ENCODE measurements around the gene FOSB.
A peak's percentile ranks its signal among the peaks of the same experiment; 100 is the strongest.

The FOSB gene

GRCh38 chr19:45499196-45500180 is 31.7 kb downstream of the FOSB start:
- TF ChIP-seq EZH2 (IDR thresholded peaks at IDR 0.05) (no peak), FOXP2 (optimal IDR thresholded peaks at IDR 0.05; ENCODE audit: control extremely low read depth, extremely low read length, insufficient read depth) (no peak), POLR2AphosphoS5 (IDR thresholded peaks at IDR 0.05; ENCODE audit: borderline replicate concordance, low read depth, low read length) (no peak)
- Histone ChIP-seq H3K4me3 (peak overlapping the region; percentile 72), H3K36me3 (ENCODE audit: insufficient read depth, low read length) (no peaks in the 10 kb centered on the region), H3K9ac (ENCODE audit: insufficient read length) (no peak overlapping the region), H3K9me3 (ENCODE audit: low read depth, low read length) (no peaks in the 10 kb centered on the region), H3K27ac (no peak overlapping the region)
- DNase-seq (ENCODE audit: low read depth, low spot score) = peak; percentile 50

- H3K4me3 ChIP-seq = no peak overlapping the region
- H3K9ac ChIP-seq (ENCODE audit: insufficient read length) = no peak overlapping the region
- H3K36me3 ChIP-seq (ENCODE audit: insufficient read depth, low read length) = no peaks in the 10 kb centered on the region
- DNase-seq (ENCODE audit: low read depth, low spot score) = no peak
- H3K27ac ChIP-seq = no peak overlapping the region
- TF ChIP-seq EZH2 (IDR thresholded peaks at IDR 0.05) (no peak), FOXP2 (optimal IDR thresholded peaks at IDR 0.05; ENCODE audit: control extremely low read depth, extremely low read length, insufficient read depth) (no peak)
- no peaks in the 10 kb centered on the region for H3K9me3 ChIP-seq (ENCODE audit: low read depth, low read length)
Measured at GRCh38 chr19:45500918-45501729, 33.3 kb downstream of the FOSB start.

- TF ChIP-seq POLR2AphosphoS5 (IDR thresholded peaks at IDR 0.05; ENCODE audit: borderline replicate concordance, low read depth, low read length) (no peak), EZH2 (IDR thresholded peaks at IDR 0.05) (no peak), FOXP2 (optimal IDR thresholded peaks at IDR 0.05; ENCODE audit: control extremely low read depth, extremely low read length, insufficient read depth) (no peak)
- DNase-seq (ENCODE audit: low read depth, low spot score) = no peak
- Histone ChIP-seq H3K9ac (ENCODE audit: insufficient read length) (no peak overlapping the region), H3K27ac (no peak overlapping the region), H3K4me3 (no peak overlapping the region), H3K36me3 (ENCODE audit: insufficient read depth, low read length) (no peaks in the 10 kb centered on the region), H3K9me3 (ENCODE audit: low read depth, low read length) (no peaks in the 10 kb centered on the region)
Measured at GRCh38 chr19:45501730-45502014, 33.9 kb downstream of the FOSB start.

- TF ChIP-seq POLR2AphosphoS5 (IDR thresholded peaks at IDR 0.05; ENCODE audit: borderline replicate concordance, low read depth, low read length) (no peak), FOXP2 (optimal IDR thresholded peaks at IDR 0.05; ENCODE audit: control extremely low read depth, extremely low read length, insufficient read depth) (no peak), EZH2 (IDR thresholded peaks at IDR 0.05) (no peak)
- H3K36me3 ChIP-seq (ENCODE audit: insufficient read depth, low read length) = no peaks in the 10 kb centered on the region
- H3K4me3 ChIP-seq = no peak overlapping the region
- no peaks in the 10 kb centered on the region for H3K9me3 ChIP-seq (ENCODE audit: low read depth, low read length)
- no peak overlapping the region for H3K9ac ChIP-seq (ENCODE audit: insufficient read length)
- no peak for DNase-seq (ENCODE audit: low read depth, low spot score)
- H3K27ac ChIP-seq = no peak overlapping the region
Measured at GRCh38 chr19:45502111-45502510, 34.3 kb downstream of the FOSB start.

GRCh38 chr19:45503909-45504308 is 36.1 kb downstream of the FOSB start:
- no peaks in the 10 kb centered on the region for H3K36me3 ChIP-seq (ENCODE audit: insufficient read depth, low read length)
- H3K4me3 ChIP-seq = no peak overlapping the region
- H3K27ac ChIP-seq = no peak overlapping the region
- TF ChIP-seq FOXP2 (optimal IDR thresholded peaks at IDR 0.05; ENCODE audit: control extremely low read depth, extremely low read length, insufficient read depth) (no peak), POLR2AphosphoS5 (IDR thresholded peaks at IDR 0.05; ENCODE audit: borderline replicate concordance, low read depth, low read length) (no peak), EZH2 (IDR thresholded peaks at IDR 0.05) (no peak)
- DNase-seq (ENCODE audit: low read depth, low spot score) = no peak
- H3K9ac ChIP-seq (ENCODE audit: insufficient read length) = no peak overlapping the region
- H3K9me3 ChIP-seq (ENCODE audit: low read depth, low read length) = no peaks in the 10 kb centered on the region

- Histone ChIP-seq H3K9me3 (ENCODE audit: low read depth, low read length) (no peaks in the 10 kb centered on the region), H3K9ac (ENCODE audit: insufficient read length) (no peak overlapping the region), H3K27ac (no peak overlapping the region), H3K36me3 (ENCODE audit: insufficient read depth, low read length) (no peaks in the 10 kb centered on the region), H3K4me3 (no peak overlapping the region)
- TF ChIP-seq POLR2AphosphoS5 (IDR thresholded peaks at IDR 0.05; ENCODE audit: borderline replicate concordance, low read depth, low read length) (no peak), FOXP2 (optimal IDR thresholded peaks at IDR 0.05; ENCODE audit: control extremely low read depth, extremely low read length, insufficient read depth) (no peak), EZH2 (IDR thresholded peaks at IDR 0.05) (no peak)
- DNase-seq (ENCODE audit: low read depth, low spot score) = no peak
Measured at GRCh38 chr19:45505151-45505995, 37.6 kb downstream of the FOSB start.

- no peaks in the 10 kb centered on the region for H3K36me3 ChIP-seq (ENCODE audit: insufficient read depth, low read length)
- H3K9me3 ChIP-seq (ENCODE audit: low read depth, low read length) = no peaks in the 10 kb centered on the region
- H3K9ac ChIP-seq (ENCODE audit: insufficient read length) = no peak overlapping the region
- TF ChIP-seq POLR2AphosphoS5 (IDR thresholded peaks at IDR 0.05; ENCODE audit: borderline replicate concordance, low read depth, low read length) = no peak
- TF ChIP-seq EZH2 (IDR thresholded peaks at IDR 0.05) = no peak
- TF ChIP-seq FOXP2 (optimal IDR thresholded peaks at IDR 0.05; ENCODE audit: control extremely low read depth, extremely low read length, insufficient read depth) = no peak
- H3K27ac ChIP-seq = no peak overlapping the region
- H3K4me3 ChIP-seq = peak overlapping the region; percentile 85
- no peak for DNase-seq (ENCODE audit: low read depth, low spot score)
Measured at GRCh38 chr19:45505996-45506245, 38.1 kb downstream of the FOSB start.
